ENCODE data around the gene PCDHGB2. TPM values are rescaled to one million over a fixed set of nuclear protein-coding genes. Genes with fewer than 3 reads are reported as not detected.
A peak's percentile ranks its signal among the peaks of the same experiment; 100 is the strongest.

Gene PCDHGB2
- total and polyA plus RNA-seq, 12 donors = 0.10 to 6.3 (median 2.8) TPM

DNA sequence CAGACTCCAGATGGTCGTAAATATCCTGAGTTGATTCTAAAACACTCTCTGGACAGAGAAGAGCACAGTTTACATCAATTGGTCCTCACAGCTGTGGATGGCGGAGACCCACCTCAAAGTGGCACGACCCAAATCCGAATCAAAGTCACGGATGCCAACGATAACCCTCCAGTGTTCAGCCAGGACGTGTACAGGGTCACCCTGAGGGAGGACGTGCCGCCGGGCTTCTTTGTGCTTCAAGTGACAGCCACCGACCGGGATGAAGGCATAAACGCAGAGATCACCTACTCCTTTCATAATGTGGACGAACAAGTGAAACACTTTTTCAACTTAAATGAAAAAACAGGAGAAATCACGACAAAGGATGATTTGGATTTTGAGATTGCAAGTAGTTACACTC, 891 bp downstream of the PCDHGB2 start:
- H3K27ac ChIP-seq = no peak overlapping the region
- WGBS, 4 donors = 29 to 43% (median 33%) methylated on average over 13 to 15 of the region's 15 CpGs
- intact Hi-C loops (cut with DNase I) = no loop called here
- H3K9me3 ChIP-seq (replicated peaks in 1 of 3) = peaks cover 0 to 51% (median 10%) of the 10 kb centered on the region in 3 donors
- DNase-seq = no peak
- TF ChIP-seq, protein P1, sequence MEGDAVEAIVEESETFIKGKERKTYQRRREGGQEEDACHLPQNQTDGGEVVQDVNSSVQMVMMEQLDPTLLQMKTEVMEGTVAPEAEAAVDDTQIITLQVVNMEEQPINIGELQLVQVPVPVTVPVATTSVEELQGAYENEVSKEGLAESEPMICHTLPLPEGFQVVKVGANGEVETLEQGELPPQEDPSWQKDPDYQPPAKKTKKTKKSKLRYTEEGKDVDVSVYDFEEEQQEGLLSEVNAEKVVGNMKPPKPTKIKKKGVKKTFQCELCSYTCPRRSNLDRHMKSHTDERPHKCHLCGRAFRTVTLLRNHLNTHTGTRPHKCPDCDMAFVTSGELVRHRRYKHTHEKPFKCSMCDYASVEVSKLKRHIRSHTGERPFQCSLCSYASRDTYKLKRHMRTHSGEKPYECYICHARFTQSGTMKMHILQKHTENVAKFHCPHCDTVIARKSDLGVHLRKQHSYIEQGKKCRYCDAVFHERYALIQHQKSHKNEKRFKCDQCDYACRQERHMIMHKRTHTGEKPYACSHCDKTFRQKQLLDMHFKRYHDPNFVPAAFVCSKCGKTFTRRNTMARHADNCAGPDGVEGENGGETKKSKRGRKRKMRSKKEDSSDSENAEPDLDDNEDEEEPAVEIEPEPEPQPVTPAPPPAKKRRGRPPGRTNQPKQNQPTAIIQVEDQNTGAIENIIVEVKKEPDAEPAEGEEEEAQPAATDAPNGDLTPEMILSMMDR (IDR thresholded peaks at IDR 0.05) = no peak
- no peak for TF ChIP-seq POLR2A (IDR thresholded peaks at IDR 0.05)
- H3K4me3 ChIP-seq = no peak overlapping the region
- H3K27me3 ChIP-seq = no peaks in the 10 kb centered on the region
- no peaks in the 10 kb centered on the region for H3K4me1 ChIP-seq (replicated peaks in 1 of 2)
- no peaks in the 10 kb centered on the region for H3K36me3 ChIP-seq (replicated peaks in 1 of 2)

DNA sequence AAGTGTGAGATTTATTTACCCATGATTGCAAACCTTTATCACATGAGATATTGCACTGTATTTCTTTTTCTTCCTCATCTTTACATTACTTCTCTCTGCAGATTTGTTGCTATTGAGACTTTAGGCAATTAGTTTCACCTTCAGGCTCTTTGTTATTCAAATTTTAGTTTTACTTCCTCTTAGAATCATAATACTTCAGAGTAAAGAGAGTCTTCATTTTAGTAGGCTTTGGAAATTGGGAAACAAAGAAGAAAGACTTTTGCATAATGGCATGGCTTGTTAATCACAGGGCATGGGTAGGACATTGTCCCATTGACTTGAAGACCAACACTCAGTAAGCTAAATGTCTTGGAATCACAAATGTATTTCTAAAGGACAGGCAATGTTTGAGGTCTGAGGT, 2.9 kb downstream of the PCDHGB2 start:
- intact Hi-C loops (cut with DNase I) = no loop called here
- Histone ChIP-seq H3K27ac (no peak overlapping the region), H3K9me3 (replicated peaks in 1 of 3) (peaks cover 0 to 52% (median 15%) of the 10 kb centered on the region in 3 donors), H3K4me3 (no peak overlapping the region), H3K27me3 (no peaks in the 10 kb centered on the region), H3K4me1 (replicated peaks in 1 of 2) (no peaks in the 10 kb centered on the region), H3K36me3 (replicated peaks in 1 of 2) (no peaks in the 10 kb centered on the region)
- no peak for TF ChIP-seq POLR2A (IDR thresholded peaks at IDR 0.05)
- TF ChIP-seq, protein P1 (IDR thresholded peaks at IDR 0.05) = no peak
- DNase-seq = no peak

GRCh38 chr5:141363952-141364660, 4.3 kb downstream of the PCDHGB2 start, which contains the start of gene PCDHGA5:
TSS of gene PCDHGA5 (plus strand) at chr5:141364162. CDS start at chr5:141364331, 169 bp downstream.
- WGBS, 4 donors = 11 to 24% (median 18%) methylated on average over 29 to 34 of the region's 34 CpGs

More at GRCh38 chr5:141363952-141364660, 4.3 kb downstream of the PCDHGB2 start, which contains the start of gene PCDHGA5:
- Histone ChIP-seq H3K9me3 (replicated peaks in 1 of 3) (peaks cover 3 to 52% (median 15%) of the 10 kb centered on the region in 3 donors), H3K4me1 (replicated peaks in 1 of 2) (no peaks in the 10 kb centered on the region), H3K27me3 (no peaks in the 10 kb centered on the region), H3K4me3 (peak within 1 kb of the TSS in 1 of 4 donors; percentile 15), H3K36me3 (replicated peaks in 1 of 2) (no peaks in the 10 kb centered on the region), H3K27ac (no peak within 1 kb of the TSS)
- intact Hi-C loops (cut with DNase I) = no loop called here
- TF ChIP-seq, protein P1 (IDR thresholded peaks at IDR 0.05) = peak in 1 of 6 experiments; percentile 11
- TF ChIP-seq POLR2A (IDR thresholded peaks at IDR 0.05) = no peak
- no peak for DNase-seq

Data from adrenal gland (tissue), 12 donors.